T-helper 17 cell (primary cell): ENCODE results near the gene TBC1D28. TPM values are rescaled to one million over a fixed set of nuclear protein-coding genes. Genes with fewer than 3 reads are reported as not detected.
"Not testable (repeated sequence)": the region's sequence is repeated elsewhere in the genome, so short reads cannot be mapped to it uniquely, and the experiment has no call there.

ENCODE experiments used
- ATAC-seq: fragments of 150-1000 bp; cut with Tn5 transposase; 2 replicates; pipeline ENCODE4 v1.10.0; 2021; ENCODE audit warnings: mild to moderate bottlenecking, moderate library complexity
- DNase-seq, 3 donors: peaks; one replicate each; pipeline versions ENCODE4 v3.0.0 to v3.0.0-alpha.2; 2020 to 2021
- H3K9me3 ChIP-seq: one replicate; pipeline ENCODE4 v1.7.0; 2013; ENCODE audit warnings: low read length, mild to moderate bottlenecking; ENCODE audit not compliant: control insufficient read depth, poor library complexity, severe bottlenecking
- H3K27ac Mint-ChIP-seq: one replicate; pipeline ENCODE4 v1.8.0; 2022; ENCODE audit warnings: mild to moderate bottlenecking, moderate library complexity, mixed read lengths
- H3K27me3 Mint-ChIP-seq: one replicate; pipeline ENCODE4 v1.8.0; 2022; ENCODE audit warnings: mixed read lengths
- H3K36me3 Mint-ChIP-seq: one replicate; pipeline ENCODE4 v1.8.0; 2022; ENCODE audit warnings: low read depth, mixed read lengths
- H3K4me1 Mint-ChIP-seq: one replicate; pipeline ENCODE4 v1.8.0; 2022; ENCODE audit warnings: mild to moderate bottlenecking, mixed read lengths
- H3K4me3 Mint-ChIP-seq: one replicate; pipeline ENCODE4 v1.8.0; 2022; ENCODE audit warnings: mild to moderate bottlenecking, moderate library complexity, mixed read lengths
- total RNA-seq, 4 donors: library from RNA in 2 of 4; stranded (reverse) in 2 of 4; gene quantifications; one replicate each; pipeline ENCODE4 v1.2.3 and lab custom pipeline; 2022 to 2026

The TBC1D28 gene
- total RNA-seq (not detected), total RNA-seq (lab: John Stamatoyannopoulos, UW) (0 reads per million in 2 donors)

DNA sequence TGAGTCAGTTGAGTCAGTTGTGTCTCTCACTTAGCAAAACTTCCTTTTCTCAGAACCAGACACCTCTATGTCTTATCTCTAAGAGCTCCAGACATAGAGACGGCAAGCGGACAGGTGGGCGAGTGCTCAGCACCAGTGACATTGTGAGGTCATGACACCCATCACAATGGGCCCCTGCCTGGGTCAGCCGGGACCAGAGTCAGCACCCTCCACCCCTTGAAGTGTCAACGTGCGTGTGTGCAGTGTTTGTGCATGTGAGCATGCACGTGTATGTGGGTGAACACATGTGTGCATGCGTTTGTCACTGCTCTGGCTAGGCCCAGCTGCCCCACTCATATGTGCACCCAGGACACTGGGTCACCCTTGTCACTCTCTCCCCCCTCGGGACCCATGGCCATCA, at the start of gene TBC1D28:
Gene TBC1D28, minus strand, starts transcription at position 101 of the 400 bp plus-strand sequence. CDS start 3,039 bp downstream, outside the sequence.
- not testable (repeated sequence) for DNase-seq, ATAC-seq, H3K36me3 Mint-ChIP-seq, H3K27ac Mint-ChIP-seq, H3K4me1 Mint-ChIP-seq, H3K4me3 Mint-ChIP-seq, H3K27me3 Mint-ChIP-seq, H3K9me3 ChIP-seq

DNA sequence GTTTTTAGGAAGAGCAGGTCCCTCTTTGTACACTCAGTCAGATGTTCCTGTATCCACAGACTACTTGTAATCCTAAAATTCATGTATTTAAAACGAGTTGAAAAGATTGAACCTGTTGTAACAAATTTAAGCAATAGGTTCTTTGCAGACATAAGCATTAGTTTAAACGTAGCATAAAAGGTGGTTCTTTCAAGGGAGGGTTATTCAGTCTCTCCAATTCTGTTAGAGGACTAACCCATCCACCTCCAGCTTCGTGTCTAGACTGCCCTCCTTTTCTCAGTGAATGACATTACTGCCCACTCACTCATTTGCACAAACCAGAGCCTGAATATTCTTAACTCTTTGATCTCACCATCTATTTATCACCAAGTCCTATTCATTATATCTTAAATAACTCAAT, 38.5 kb upstream of the TBC1D28 start:
- not testable (repeated sequence) for H3K27me3 Mint-ChIP-seq, DNase-seq, ATAC-seq, H3K36me3 Mint-ChIP-seq, H3K27ac Mint-ChIP-seq, H3K4me1 Mint-ChIP-seq, H3K9me3 ChIP-seq
- peak overlapping the region; percentile 41 for H3K4me3 Mint-ChIP-seq

DNA sequence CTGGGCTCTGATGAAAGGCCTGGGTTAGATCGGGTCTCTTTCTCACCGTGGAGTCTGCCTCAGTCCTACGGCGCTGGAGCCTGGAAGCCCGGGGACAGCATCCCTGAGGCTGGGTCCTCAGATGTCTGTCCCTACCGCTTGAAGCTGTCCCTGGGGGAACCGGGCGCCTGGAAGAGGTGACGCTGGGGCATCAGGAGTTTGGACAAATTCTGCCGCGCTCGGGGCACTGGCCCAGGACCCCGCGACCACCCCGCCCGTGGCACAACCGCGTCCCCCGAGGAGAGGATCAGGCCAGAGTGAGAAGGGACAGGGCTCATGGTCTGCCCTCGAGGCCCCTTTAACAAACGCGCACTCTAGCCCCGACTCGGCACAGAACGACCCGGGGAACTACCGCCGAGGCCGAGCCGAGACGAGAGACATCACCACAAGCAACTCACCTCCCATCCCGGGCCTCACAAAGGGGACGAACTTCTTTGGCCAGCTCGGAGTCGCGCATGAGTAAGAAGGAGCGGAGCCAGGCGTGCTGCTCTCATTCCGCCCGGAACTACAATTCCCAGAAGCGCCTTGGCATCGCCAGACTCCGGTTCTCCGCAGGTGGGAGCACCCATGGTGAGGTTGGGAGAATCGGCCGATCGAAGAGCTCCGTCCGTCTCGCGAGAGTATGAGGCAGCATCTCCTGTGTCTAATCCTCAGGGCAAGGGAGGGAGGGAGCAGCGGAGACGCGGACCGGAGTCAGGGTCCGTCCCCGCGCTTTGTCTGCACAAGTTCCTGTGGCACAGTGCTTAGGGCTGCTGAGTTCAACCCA, 37.8 kb upstream of the TBC1D28 start, which contains the start of gene FOXO3B:
Gene FOXO3B, minus strand, starts transcription at position 548 of the 805 bp plus-strand sequence. CDS start 663 bp downstream, outside the sequence.
- H3K4me1 Mint-ChIP-seq, H3K27ac Mint-ChIP-seq, H3K27me3 Mint-ChIP-seq, H3K9me3 ChIP-seq, H3K36me3 Mint-ChIP-seq: not testable (repeated sequence)
- peak; percentile 18 to 62 (median 61) for DNase-seq
- H3K4me3 Mint-ChIP-seq = peak within 1 kb of the TSS; percentile 72
- ATAC-seq = peak; percentile 87

DNA sequence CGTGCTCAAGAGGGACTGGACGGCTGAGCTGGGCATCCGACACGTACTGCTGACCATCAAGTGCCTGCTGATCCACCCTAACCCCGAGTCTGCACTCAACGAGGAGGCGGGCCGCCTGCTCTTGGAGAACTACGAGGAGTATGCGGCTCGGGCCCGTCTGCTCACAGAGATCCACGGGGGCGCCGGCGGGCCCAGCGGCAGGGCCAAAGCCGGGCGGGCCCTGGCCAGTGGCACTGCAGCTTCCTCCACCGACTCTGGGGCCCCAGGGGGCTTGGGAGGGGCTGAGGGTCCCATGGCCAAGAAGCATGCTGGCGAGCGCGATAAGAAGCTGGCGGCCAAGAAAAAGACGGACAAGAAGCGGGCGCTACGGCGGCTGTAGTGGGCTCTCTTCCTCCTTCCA, 33.2 kb upstream of the TBC1D28 start:
- not testable (repeated sequence) for DNase-seq, H3K4me3 Mint-ChIP-seq, ATAC-seq, H3K36me3 Mint-ChIP-seq, H3K4me1 Mint-ChIP-seq, H3K9me3 ChIP-seq, H3K27ac Mint-ChIP-seq, H3K27me3 Mint-ChIP-seq

DNA sequence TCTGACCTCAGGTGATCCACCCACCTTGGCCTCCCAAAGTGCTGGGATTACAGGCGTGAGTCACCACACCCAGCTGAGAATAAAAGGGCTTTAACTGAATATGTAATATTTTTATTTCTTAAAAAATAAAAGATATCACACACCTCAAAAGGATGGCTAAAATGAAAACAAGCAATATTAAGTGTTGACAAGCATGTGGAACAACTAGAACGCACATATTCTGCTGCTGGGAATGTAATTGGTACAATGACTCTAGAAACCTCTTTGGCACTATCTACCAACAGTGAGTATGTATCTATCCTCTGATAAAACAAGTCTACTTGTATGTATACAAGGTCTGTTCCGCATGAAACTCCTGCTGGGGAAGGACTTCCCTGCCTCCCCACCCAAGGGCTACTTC, 32.7 kb upstream of the TBC1D28 start:
- not testable (repeated sequence) for H3K4me1 Mint-ChIP-seq, DNase-seq, H3K36me3 Mint-ChIP-seq, H3K4me3 Mint-ChIP-seq, H3K9me3 ChIP-seq, H3K27ac Mint-ChIP-seq, ATAC-seq, H3K27me3 Mint-ChIP-seq

DNA sequence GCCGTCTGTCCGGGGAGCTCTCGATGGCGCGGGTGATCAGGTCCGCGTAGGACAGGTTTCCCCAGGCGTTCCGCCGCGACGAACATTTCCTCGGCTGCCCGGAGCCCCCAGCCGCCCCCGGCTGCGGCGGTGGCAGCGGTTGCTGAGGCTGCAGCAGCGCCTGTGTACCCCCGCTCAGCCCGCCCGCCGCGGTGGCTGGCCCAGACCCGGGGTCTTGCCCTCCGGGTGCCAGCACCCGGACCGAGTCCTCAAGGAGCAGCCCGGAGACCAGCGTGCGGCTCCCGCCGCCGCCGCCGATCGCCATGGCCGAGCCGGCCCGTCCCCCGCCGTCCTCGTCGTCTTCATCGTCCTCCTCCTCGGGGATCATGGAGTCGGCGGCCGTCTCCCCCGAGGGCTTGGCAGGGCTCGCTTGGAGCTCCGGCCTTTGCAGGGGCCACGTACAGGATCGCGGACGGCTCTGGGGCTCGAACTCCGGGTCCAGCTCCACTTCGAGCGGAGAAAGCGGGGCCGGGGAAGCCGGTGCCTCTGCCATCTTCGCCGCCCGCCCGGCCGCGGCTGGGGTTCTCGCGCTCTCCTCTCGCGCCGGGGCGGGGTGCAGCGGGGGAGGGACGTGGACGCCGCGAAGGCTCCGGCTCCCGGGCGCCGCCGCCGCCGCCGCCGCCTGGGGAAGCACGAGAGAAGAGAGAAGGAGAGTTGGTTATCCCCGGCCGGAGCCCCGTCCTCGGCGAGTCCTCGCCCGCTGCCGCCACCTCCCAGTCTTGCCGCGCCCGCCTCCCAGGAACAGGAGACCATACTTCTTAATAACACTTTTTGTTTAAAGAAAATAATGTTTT, 28.4 kb upstream of the TBC1D28 start:
- not testable (repeated sequence) for H3K4me1 Mint-ChIP-seq, ATAC-seq, H3K36me3 Mint-ChIP-seq, H3K4me3 Mint-ChIP-seq, H3K27me3 Mint-ChIP-seq, H3K27ac Mint-ChIP-seq, DNase-seq, H3K9me3 ChIP-seq

DNA sequence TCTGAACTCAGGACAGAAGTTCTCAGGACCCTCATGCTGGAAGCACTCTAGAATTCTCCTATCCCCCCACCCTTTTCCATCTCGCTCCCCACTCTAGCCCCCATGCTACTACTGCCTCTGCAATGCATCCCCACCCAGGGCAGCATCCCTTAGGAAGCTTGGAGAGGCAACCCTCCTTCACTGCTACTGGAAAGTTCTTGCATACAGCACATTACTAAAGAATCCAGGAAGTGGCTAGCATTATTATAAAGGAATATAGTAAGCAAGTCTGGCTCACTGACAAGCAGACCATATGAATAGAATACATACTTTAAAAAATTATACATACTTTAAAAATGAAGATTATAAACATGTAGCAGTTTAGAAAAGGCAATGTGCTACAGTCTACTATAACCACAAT, 24.4 kb upstream of the TBC1D28 start:
- DNase-seq, H3K27ac Mint-ChIP-seq, H3K27me3 Mint-ChIP-seq, H3K9me3 ChIP-seq, H3K36me3 Mint-ChIP-seq, ATAC-seq, H3K4me1 Mint-ChIP-seq, H3K4me3 Mint-ChIP-seq: not testable (repeated sequence)

DNA sequence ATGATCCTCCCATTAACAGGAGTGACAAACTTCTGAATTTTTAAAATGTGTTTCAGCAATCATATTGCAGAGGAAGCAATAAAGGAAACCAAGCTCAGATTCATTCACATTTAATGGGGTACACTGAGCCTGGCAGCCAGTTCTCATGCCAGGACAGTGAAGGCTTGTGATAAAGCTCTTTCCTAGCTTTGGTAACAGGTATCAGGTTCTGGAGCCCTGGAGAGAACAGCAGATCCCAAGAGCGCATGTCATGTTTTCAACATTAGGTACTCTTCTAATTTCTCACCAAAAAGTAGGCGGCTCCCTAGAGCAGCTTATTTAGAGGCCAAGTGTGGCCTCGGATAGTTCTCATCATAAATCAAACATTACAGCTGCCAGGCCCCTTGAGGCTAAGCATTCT, 23.3 kb upstream of the TBC1D28 start:
- ATAC-seq, H3K27me3 Mint-ChIP-seq, H3K36me3 Mint-ChIP-seq, H3K4me1 Mint-ChIP-seq, DNase-seq, H3K27ac Mint-ChIP-seq, H3K9me3 ChIP-seq, H3K4me3 Mint-ChIP-seq: not testable (repeated sequence)

DNA sequence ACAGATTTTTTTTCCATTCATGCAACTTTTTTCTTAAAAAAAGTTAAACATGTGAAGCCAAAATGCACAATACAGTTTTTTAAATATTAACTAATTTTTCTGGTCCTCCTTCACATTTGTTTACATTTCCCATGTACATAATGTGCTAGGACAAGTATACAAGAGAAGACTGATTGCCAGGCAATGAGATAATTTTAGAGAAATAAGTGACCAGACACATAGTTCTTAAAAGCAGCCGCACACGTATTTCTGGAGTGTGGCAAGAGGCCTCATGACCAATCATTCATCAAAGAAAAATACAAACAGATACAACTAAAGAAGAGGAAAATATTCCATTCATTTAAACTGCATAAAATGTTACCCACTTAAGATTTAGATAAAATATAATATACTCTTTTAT, 22.1 kb upstream of the TBC1D28 start:
- not testable (repeated sequence) for H3K4me1 Mint-ChIP-seq, H3K36me3 Mint-ChIP-seq, H3K9me3 ChIP-seq, H3K27me3 Mint-ChIP-seq, ATAC-seq, H3K27ac Mint-ChIP-seq, H3K4me3 Mint-ChIP-seq, DNase-seq

DNA sequence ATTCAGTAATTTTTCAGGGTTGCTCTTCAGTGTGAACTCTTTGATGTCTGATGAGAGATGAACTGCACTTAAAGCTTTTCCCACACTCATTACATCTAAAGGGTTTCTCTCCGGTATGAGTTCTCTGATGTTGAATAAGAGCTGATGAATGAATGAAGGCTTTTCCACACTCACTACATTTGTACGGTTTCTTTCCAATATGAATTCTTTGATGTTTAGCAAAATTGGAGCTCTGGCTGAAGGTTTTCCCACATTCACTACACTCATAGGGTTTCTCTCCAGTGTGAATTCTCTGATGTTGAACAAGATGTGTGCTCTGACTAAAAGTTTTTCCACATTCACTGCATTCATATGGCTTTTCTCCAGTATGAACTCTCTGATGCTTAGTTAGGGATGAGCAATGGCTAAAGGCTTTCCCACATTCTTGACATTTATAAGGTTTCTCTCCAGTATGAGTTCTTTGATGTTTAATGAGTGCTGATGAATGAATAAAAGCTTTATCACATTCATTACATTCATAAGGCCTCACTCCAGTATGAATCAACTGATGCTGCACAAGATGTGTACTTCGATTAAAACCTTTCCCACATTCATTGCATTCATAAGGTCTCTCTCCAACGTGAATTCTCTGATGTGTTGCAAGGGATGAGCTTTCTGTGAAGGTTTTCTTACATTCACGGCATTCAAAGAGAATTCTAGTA, 17.9 kb upstream of the TBC1D28 start:
- DNase-seq, H3K27ac Mint-ChIP-seq, H3K9me3 ChIP-seq, ATAC-seq, H3K36me3 Mint-ChIP-seq, H3K4me3 Mint-ChIP-seq, H3K4me1 Mint-ChIP-seq, H3K27me3 Mint-ChIP-seq: not testable (repeated sequence)

DNA sequence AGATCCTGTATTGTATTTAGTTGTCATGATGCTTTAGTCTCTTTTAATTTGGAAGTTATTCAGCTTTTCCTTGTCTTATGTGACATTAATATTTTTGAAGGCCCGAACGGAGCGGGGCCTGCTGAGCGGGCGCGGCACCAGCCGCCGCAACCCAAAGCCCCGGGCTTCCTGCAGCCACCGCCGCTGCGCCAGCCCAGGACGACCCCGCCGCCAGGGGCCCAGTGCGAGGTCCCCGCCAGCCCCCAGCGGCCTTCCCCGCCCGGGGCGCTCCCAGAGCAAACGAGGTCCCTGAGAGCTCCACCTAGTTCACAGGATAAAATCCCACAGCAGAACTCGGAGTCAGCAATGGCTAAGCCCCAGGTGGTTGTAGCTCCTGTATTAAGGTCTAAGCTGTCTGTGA, 5.9 kb upstream of the TBC1D28 start:
- not testable (repeated sequence) for H3K27ac Mint-ChIP-seq
- peak; percentile 51 for ATAC-seq

DNA sequence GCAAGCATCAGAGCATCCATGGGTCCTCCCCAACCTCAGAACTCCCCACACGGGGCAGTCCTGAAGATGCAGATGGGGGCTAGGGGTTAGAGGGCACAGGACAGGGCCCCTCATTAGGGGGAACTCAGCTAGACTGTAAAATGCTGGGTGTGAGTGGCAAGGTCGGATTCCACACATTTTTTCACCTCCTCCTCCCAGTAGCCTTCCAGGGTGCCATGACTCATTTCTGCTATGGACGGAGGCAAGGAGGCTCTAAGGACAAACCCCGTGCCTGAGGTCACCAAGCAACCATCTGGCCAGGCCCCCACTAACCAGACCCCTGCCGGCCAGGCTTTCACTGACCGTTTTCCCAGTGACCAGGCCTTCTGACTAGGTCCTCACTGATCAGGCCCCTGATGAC, 1.1 kb downstream of the TBC1D28 start:
- not testable (repeated sequence) for H3K27me3 Mint-ChIP-seq, DNase-seq, H3K4me1 Mint-ChIP-seq, H3K27ac Mint-ChIP-seq, H3K36me3 Mint-ChIP-seq, ATAC-seq, H3K4me3 Mint-ChIP-seq, H3K9me3 ChIP-seq

More for the DNA sequence above, 5.9 kb upstream of the TBC1D28 start:
- not testable (repeated sequence) for H3K4me3 Mint-ChIP-seq, H3K27me3 Mint-ChIP-seq, H3K9me3 ChIP-seq, H3K4me1 Mint-ChIP-seq, DNase-seq, H3K36me3 Mint-ChIP-seq

DNA sequence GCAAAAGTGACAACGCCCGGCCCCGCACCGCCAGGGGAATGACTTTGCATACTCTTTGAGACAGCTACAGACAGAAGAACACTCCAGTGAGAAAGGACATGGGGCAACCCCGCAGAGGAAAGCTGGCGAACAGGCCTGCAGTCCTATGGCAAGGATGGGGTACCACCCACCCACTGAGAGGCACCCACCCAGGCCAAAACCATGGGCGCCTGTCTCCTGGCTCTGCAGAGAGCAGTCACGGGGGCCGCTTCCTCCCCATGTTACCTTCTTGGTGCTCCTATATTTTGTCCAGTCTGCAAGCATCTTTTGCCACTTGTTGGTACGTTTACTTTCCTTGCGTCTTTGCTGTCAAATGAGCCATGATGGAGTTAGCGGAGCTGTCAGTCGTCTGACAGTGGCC, 5.8 kb downstream of the TBC1D28 start:
- not testable (repeated sequence) for H3K27ac Mint-ChIP-seq, H3K36me3 Mint-ChIP-seq, ATAC-seq, DNase-seq, H3K4me1 Mint-ChIP-seq, H3K4me3 Mint-ChIP-seq, H3K9me3 ChIP-seq
- H3K27me3 Mint-ChIP-seq = peaks cover 28% of the 10 kb centered on the region
